HG02610 (cell line): ENCODE measurements around the gene RSAD2.
"Not testable (repeated sequence)": the region's sequence is repeated elsewhere in the genome, so short reads cannot be mapped to it uniquely, and the experiment has no call there.

Experiments
- ATAC-seq: cut with Tn5 transposase; IDR thresholded peaks from one replicate; pipeline ENCODE4 v1.9.1; 2021; ENCODE audit warnings: mild to moderate bottlenecking, moderate library complexity; ENCODE audit not compliant: unreplicated experiment

The RSAD2 gene, protein sequence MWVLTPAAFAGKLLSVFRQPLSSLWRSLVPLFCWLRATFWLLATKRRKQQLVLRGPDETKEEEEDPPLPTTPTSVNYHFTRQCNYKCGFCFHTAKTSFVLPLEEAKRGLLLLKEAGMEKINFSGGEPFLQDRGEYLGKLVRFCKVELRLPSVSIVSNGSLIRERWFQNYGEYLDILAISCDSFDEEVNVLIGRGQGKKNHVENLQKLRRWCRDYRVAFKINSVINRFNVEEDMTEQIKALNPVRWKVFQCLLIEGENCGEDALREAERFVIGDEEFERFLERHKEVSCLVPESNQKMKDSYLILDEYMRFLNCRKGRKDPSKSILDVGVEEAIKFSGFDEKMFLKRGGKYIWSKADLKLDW

GRCh38 chr2:6877402-6878304 lies at the start of gene RSAD2:
TSS of gene RSAD2 (plus strand) at chr2:6877777. CDS start at chr2:6877801, 24 bp downstream.
- peak; percentile 86 for ATAC-seq

GRCh38 chr2:6828299-6828584 lies 49.3 kb upstream of the RSAD2 start:
- no peak for ATAC-seq

DNA sequence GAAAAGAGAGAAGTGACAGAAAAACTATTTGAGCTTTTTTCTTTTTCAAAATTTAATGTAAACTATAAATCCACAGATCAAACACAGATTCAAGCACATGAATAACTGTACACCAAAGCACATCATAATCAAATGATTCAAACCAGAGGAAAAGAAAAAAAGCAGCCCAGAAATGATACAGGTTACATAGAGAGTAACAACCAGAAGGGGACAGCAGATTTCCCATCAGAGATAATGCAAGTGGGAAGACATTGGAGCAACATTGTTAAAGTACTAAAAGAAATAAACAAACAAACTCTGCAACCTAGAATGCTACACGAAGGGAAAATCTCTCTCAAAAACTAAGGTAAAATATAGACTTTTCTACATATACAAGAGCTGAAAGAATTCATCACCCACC lies 46.3 kb upstream of the RSAD2 start:
- ATAC-seq = no peak

DNA sequence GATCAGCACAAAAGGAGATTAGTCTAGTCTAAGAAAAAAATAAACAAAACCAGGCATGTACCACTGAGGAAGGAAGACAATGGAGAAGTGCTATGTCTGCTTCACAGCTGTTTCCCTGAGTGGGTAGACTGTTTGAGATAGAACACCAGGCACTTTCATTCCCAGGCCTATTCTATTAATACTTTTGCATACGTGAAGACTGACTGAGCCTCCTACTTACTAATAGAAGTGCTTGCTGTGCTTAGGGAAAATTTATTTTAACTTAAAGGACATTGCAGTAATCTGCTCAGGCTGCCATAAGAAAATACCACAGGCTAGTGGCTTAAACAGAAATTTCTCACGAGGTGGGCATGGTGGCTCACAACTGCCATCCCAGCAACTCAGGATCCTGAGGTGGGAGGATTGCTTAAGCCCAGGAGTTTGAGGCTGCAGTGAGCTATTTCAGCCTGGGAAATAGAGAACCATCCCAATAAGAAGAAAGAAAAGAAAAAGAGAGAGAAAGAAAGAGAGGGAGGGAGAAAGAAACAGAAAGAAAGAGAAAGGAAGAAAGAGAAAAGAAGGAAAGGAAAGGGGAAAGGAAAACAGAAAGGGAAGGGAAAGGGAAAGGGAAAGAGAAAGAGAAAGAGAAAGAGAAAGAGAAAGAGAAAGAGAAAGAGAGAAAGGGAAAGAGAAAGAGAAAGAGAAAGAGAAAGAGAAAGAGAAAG lies 44.8 kb upstream of the RSAD2 start:
- ATAC-seq = no peak

- ATAC-seq = no peak
These were observed 44.3 kb upstream of the RSAD2 start for GRCh38 chr2:6833300-6833604.

DNA sequence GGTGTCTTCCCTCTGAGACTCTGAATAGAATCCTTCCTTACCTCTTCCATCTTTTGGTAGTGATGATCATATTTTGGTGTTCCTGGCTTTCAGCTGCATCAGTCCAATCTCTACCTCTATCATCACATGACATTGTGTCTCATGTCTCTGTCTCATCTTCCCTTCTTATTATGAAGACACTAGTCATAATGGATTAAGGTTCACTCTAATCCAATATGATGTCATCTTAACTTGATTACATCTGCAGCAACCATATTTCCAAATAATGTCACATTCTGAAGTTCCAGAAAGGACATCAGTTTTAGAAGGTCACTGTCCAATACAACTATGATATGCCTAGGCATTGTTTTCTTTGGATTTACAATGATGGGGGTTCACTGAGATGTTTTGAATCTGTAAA lies 43.4 kb upstream of the RSAD2 start:
- no peak for ATAC-seq

GRCh38 chr2:6835467-6835866 lies 42.1 kb upstream of the RSAD2 start:
- ATAC-seq = no peak

GRCh38 chr2:6838673-6839319 lies 38.8 kb upstream of the RSAD2 start:
- ATAC-seq = no peak

DNA sequence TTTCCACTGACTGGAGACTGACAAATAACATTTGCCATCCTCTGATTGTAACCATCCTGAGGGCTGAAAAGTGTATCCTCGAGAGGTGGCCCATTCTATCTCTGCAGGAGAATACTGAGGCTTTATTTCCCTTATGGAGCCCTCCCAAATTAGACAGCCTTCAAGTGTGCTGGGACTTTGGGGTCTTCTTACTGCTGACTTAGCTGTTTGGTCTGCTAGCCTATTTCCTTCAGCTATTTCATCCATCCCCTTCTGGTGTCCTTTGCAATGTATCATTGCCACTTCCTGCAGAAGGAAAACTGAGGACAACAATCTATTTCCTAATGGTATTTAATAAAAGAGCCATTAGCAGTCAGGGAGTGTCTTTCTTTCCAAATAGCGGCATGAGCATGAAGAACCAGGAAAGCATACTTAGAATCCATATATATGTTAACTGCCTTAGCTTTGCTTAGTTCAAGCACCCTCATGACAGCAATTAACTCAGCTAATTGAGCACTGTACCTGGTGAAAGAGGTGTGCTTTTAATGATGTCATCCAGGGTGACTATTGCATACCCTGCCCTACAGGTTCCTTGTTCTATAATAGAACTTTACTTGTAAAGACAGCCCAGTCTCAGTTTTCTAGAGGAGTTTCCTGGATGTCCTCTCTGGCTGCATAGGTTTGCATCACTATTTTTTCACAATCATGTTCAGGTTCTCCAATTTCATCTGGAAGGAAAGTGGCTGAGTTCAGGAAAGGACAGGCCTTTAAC lies 35.9 kb upstream of the RSAD2 start:
- ATAC-seq = no peak

GRCh38 chr2:6845312-6845711 lies 32.3 kb upstream of the RSAD2 start:
- ATAC-seq = no peak

- ATAC-seq = no peak
These were observed 31.7 kb upstream of the RSAD2 start for GRCh38 chr2:6845903-6846302.

- no peak for ATAC-seq
These were observed 31.0 kb upstream of the RSAD2 start for GRCh38 chr2:6846540-6846939.

- no peak for ATAC-seq
These were observed 30.5 kb upstream of the RSAD2 start for GRCh38 chr2:6846967-6847681.

GRCh38 chr2:6852195-6852594 lies 25.4 kb upstream of the RSAD2 start:
- ATAC-seq = no peak

DNA sequence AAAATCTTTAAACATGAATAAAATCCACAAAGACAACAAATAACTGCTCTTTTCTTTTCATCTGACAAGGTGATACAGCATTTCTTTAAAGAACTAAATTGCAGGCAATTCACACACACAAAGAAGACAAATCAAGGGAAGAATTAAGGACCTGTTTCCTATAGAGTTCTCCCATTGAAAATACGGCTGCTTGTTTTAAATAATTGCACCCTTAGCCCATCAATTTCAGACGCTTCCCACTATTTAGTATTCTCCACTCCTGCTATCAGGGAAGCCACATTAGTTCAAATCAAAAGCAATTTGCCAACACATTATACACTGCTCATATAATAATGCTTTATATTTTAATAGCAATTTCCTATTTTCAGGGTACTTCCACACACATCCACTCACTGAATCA lies 23.2 kb upstream of the RSAD2 start:
- ATAC-seq = no peak

- no peak for ATAC-seq
These were observed 21.6 kb upstream of the RSAD2 start for GRCh38 chr2:6855860-6856547.

GRCh38 chr2:6856548-6856920 lies 21.0 kb upstream of the RSAD2 start:
- ATAC-seq = no peak

DNA sequence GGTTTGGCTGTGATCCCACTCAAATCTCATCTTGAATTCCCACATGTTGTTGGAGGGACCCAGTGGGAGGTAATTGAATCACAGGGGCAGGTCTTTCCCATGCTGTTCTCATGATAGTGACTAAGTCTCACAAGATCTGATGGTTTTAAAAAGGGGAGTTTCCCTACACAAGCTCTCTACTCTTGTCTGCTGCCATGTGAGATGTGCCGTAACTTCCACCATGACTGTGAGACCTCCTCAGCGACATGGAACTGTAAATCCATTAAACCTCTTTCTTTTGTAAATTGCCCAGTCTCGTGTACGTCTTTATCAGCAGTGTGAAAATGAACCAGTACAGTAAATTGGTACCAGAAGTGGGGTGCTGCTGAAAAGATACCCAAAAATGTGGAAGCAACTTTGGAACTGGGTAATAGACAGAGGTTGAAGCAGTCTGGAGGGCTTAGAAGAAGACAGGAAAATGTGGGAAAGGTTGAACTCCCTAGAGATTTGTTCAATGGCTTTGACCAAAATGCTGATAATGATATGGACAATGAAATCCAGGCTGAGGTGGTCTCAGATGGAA lies 19.0 kb upstream of the RSAD2 start:
- not testable (repeated sequence) for ATAC-seq

- no peak for ATAC-seq
These were observed 17.3 kb upstream of the RSAD2 start for GRCh38 chr2:6860296-6860695.
